H9 (cell line): Measurements from ENCODE around the gene CMTM4. TPM values are rescaled to one million over a fixed set of nuclear protein-coding genes. Genes with fewer than 3 reads are reported as not detected.

Source experiments
- DNase-seq: peaks from one replicate; pipeline ENCODE4 v3.0.0-alpha.2; 2017
- H2AFZ ChIP-seq: one replicate; pipeline ENCODE4 v1.6.1; 2013; ENCODE audit warnings: mild to moderate bottlenecking, low read length, control low read depth, moderate library complexity
- H2AK5ac ChIP-seq: 2 replicates; pipeline ENCODE4 v1.6.1; 2013; ENCODE audit warnings: low read length, control low read depth, mixed read lengths; ENCODE audit not compliant: insufficient read length
- H2BK120ac ChIP-seq: one replicate; pipeline ENCODE4 v1.6.1; 2013; ENCODE audit warnings: low read depth, mild to moderate bottlenecking, low read length, control low read depth, inconsistent platforms; ENCODE audit not compliant: poor library complexity, severe bottlenecking
- H2BK12ac ChIP-seq: 2 replicates; pipeline ENCODE4 v1.6.1; 2013; ENCODE audit warnings: low read length, control low read depth, mixed read lengths, low read depth; ENCODE audit not compliant: insufficient read length
- H2BK15ac ChIP-seq: 2 replicates; pipeline ENCODE4 v1.6.1; 2013; ENCODE audit warnings: low read depth, low read length, control low read depth
- H2BK20ac ChIP-seq: one replicate; pipeline ENCODE4 v1.6.1; 2013; ENCODE audit warnings: low read depth, mild to moderate bottlenecking, low read length, control low read depth, inconsistent platforms; ENCODE audit not compliant: poor library complexity, severe bottlenecking
- H2BK5ac ChIP-seq: 2 replicates; pipeline ENCODE4 v1.6.1; 2013; ENCODE audit warnings: low read length, control low read depth, mixed read lengths; ENCODE audit not compliant: insufficient read length
- H3K14ac ChIP-seq: 2 replicates; pipeline ENCODE4 v1.6.1; 2013; ENCODE audit warnings: low read length, control low read depth; ENCODE audit not compliant: insufficient read depth
- H3K18ac ChIP-seq: 2 replicates; pipeline ENCODE4 v1.6.1; 2013; ENCODE audit warnings: low read depth, mild to moderate bottlenecking, mixed read lengths, low read length, control low read depth; ENCODE audit not compliant: insufficient read length
- H3K23ac ChIP-seq: 2 replicates; pipeline ENCODE4 v1.6.1; 2013; ENCODE audit warnings: low read length, control low read depth, mixed read lengths, low read depth; ENCODE audit not compliant: insufficient read length
- H3K23me2 ChIP-seq: 2 replicates; pipeline ENCODE4 v1.6.1; 2013; ENCODE audit warnings: low read depth, mild to moderate bottlenecking, mixed read lengths, low read length, control low read depth; ENCODE audit not compliant: insufficient read length, poor library complexity, severe bottlenecking
- H3K27ac ChIP-seq: 2 replicates; pipeline ENCODE4 v1.5.1; 2013; ENCODE audit warnings: low read length, control low read depth, mixed read lengths, low read depth; ENCODE audit not compliant: insufficient read length
- H3K27me3 ChIP-seq: 2 replicates; pipeline ENCODE4 v1.6.1; 2013; ENCODE audit warnings: low read length, control low read depth, inconsistent platforms; ENCODE audit not compliant: insufficient read depth
- H3K4ac ChIP-seq: 2 replicates; pipeline ENCODE4 v1.6.1; 2013; ENCODE audit warnings: low read depth, mild to moderate bottlenecking, control low read depth, inconsistent platforms, low read length, moderate library complexity
- H3K4me1 ChIP-seq: 2 replicates; pipeline ENCODE4 v1.6.1; 2013; ENCODE audit warnings: low read length, control low read depth, inconsistent platforms; ENCODE audit not compliant: insufficient read depth
- H3K4me2 ChIP-seq: 2 replicates; pipeline ENCODE4 v1.6.1; 2013; ENCODE audit warnings: low read length, control low read depth, mixed read lengths; ENCODE audit not compliant: insufficient read length, insufficient read depth
- H3K56ac ChIP-seq: 2 replicates; pipeline ENCODE4 v1.6.1; 2013; ENCODE audit warnings: low read depth, mild to moderate bottlenecking, mixed read lengths, low read length, control low read depth; ENCODE audit not compliant: insufficient read length
- H3K79me1 ChIP-seq: 2 replicates; pipeline ENCODE4 v1.6.1; 2013; ENCODE audit warnings: low read depth, mild to moderate bottlenecking, moderate library complexity, low read length, control low read depth, inconsistent platforms; ENCODE audit not compliant: insufficient read depth, poor library complexity, severe bottlenecking
- H3K79me2 ChIP-seq: 2 replicates; pipeline ENCODE4 v1.6.1; 2013; ENCODE audit warnings: low read length, control low read depth, inconsistent platforms; ENCODE audit not compliant: insufficient read depth
- H3K9ac ChIP-seq: 2 replicates; pipeline ENCODE4 v1.6.1; 2013; ENCODE audit warnings: low read length, control low read depth, mixed read lengths; ENCODE audit not compliant: insufficient read length; ENCODE audit errors: extremely low read depth
- H3K9me3 ChIP-seq: one replicate; pipeline ENCODE4 v1.6.1; 2013; ENCODE audit warnings: low read depth, low read length, inconsistent platforms; ENCODE audit not compliant: control insufficient read depth
- H3T11ph ChIP-seq: one replicate; pipeline ENCODE4 v1.6.1; 2013; ENCODE audit warnings: mild to moderate bottlenecking, low read length, control low read depth, inconsistent platforms
- H4K20me1 ChIP-seq: one replicate; pipeline ENCODE4 v1.6.1; 2013; ENCODE audit not compliant: control insufficient read depth, insufficient read length, insufficient read depth
- H4K5ac ChIP-seq: 2 replicates; pipeline ENCODE4 v1.6.1; 2013; ENCODE audit warnings: low read depth, mild to moderate bottlenecking, mixed read lengths, low read length, control low read depth; ENCODE audit not compliant: insufficient read length
- H4K8ac ChIP-seq: replicated peaks from 2 replicates; pipeline ENCODE4 v1.6.1; 2013; ENCODE audit warnings: low read length, control low read depth, mixed read lengths, low read depth; ENCODE audit not compliant: insufficient read length
- H4K91ac ChIP-seq: 2 replicates; pipeline ENCODE4 v1.6.1; 2013; ENCODE audit warnings: low read depth, mild to moderate bottlenecking, moderate library complexity, mixed read lengths, low read length, control low read depth; ENCODE audit not compliant: insufficient read length
- H3K27ac Mint-ChIP-seq, 3 experiments: 2 replicates in 2 of 3; 3 replicates in 1 of 3; pipeline ENCODE4 v1.8.0; 2020 to 2021; ENCODE audit warnings: mixed read lengths in 3 of 3, mild to moderate bottlenecking in 1 of 3, moderate library complexity in 1 of 3
- H3K27me3 Mint-ChIP-seq: 2 replicates; pipeline ENCODE4 v1.8.0; 2021; ENCODE audit warnings: low read depth, mild to moderate bottlenecking, moderate library complexity, mixed read lengths
- H3K36me3 Mint-ChIP-seq, 3 experiments: 2 replicates in 2 of 3; 3 replicates in 1 of 3; pipeline ENCODE4 v1.8.0; 2020 to 2021; ENCODE audit warnings: low read depth in 3 of 3, mixed read lengths in 3 of 3; ENCODE audit not compliant: insufficient read depth in 1 of 3
- H3K4me1 Mint-ChIP-seq, 2 experiments: 2 replicates each; pipeline ENCODE4 v1.8.0; 2020; ENCODE audit warnings: mixed read lengths in 2 of 2
- H3K4me3 Mint-ChIP-seq, 2 experiments: 2 replicates in 1 of 2; 3 replicates in 1 of 2; pipeline ENCODE4 v1.8.0; 2020 to 2021; ENCODE audit warnings: mild to moderate bottlenecking in 2 of 2, mixed read lengths in 2 of 2, moderate library complexity in 1 of 2
- H3K9me3 Mint-ChIP-seq, 2 experiments: 2 replicates in 1 of 2; 3 replicates in 1 of 2; pipeline ENCODE4 v1.8.0; 2020; ENCODE audit warnings: mild to moderate bottlenecking in 2 of 2, mixed read lengths in 2 of 2, moderate library complexity in 1 of 2
- CTCF ChIP-seq: fragments of 200-600 bp; sonication (generic); conservative IDR thresholded peaks from 3 replicates; pipeline ENCODE4 v1.8.0; 2021; ENCODE audit warnings: antibody characterized with exemption, mild to moderate bottlenecking
- WGBS: extraction: QIAGEN DNeasy Blood & Tissue Kit; methylation state at CpG from one replicate; pipeline ENCODE4 v1.1.7; 2013; ENCODE audit warnings: missing lambda C conversion rate, low lambda C conversion rate, mixed read lengths; ENCODE audit not compliant: insufficient read length; ENCODE audit errors: extremely low coverage; 5-methylcytosine and 5-hydroxymethylcytosine counted together
- total RNA-seq: library from RNA; stranded (reverse); gene quantifications from 2 replicates; pipeline ENCODE4 v1.2.1, GENCODE V29; 2021

Gene CMTM4
- total RNA-seq, 1 experiment from 2014 or later = 40.5 TPM

GRCh38 chr16:66566051-66566901 is 130.3 kb downstream of the CMTM4 start, which contains the start of gene CMTM1:
Gene CMTM1 (plus strand): TSS chr16:66566439. CDS start chr16:66566514, 75 bp downstream.
- Mint-ChIP-seq H3K9me3 (no peaks in the 10 kb centered on the region), H3K4me3 (no peak within 1 kb of the TSS), H3K27me3 (no peaks in the 10 kb centered on the region; the same call in 1 of the 2 replicates), H3K27ac (no peak within 1 kb of the TSS), H3K36me3 (peaks cover 3 to 16% (median 16%) of the 10 kb centered on the region in 3 experiments; a peak in 5 of 7 replicates), H3K4me1 (no peaks in the 10 kb centered on the region)
- H2BK20ac ChIP-seq = no peak within 1 kb of the TSS
- H3K27me3 ChIP-seq = no peaks in the 10 kb centered on the region
- no peak within 1 kb of the TSS for H3T11ph ChIP-seq
- no peak within 1 kb of the TSS for H4K91ac ChIP-seq
- H3K4me1 ChIP-seq = no peaks in the 10 kb centered on the region
- H3K27ac ChIP-seq = no peak within 1 kb of the TSS
- no peak within 1 kb of the TSS for H3K4me2 ChIP-seq
- no peak within 1 kb of the TSS for H3K23ac ChIP-seq
- WGBS = no CpG with 5 or more reads among the region's 54 CpGs
- no peak within 1 kb of the TSS for H2BK120ac ChIP-seq
- no peak within 1 kb of the TSS for H2AK5ac ChIP-seq
- no peak within 1 kb of the TSS; the same call in 1 of the 2 replicates for H3K14ac ChIP-seq
- no peak within 1 kb of the TSS for H2BK12ac ChIP-seq
- no peak within 1 kb of the TSS for H3K4ac ChIP-seq
- no peaks in the 10 kb centered on the region for H4K20me1 ChIP-seq
- no peak within 1 kb of the TSS for H3K18ac ChIP-seq
- no peak within 1 kb of the TSS for H4K5ac ChIP-seq
- no peak within 1 kb of the TSS for H3K9ac ChIP-seq
- H2BK5ac ChIP-seq = no peak within 1 kb of the TSS
- no peak for TF ChIP-seq CTCF
- no peaks in the 10 kb centered on the region for H3K23me2 ChIP-seq
- no peak within 1 kb of the TSS for H2AFZ ChIP-seq
- H3K79me1 ChIP-seq = no peaks in the 10 kb centered on the region
- H3K9me3 ChIP-seq = no peaks in the 10 kb centered on the region
- no peak within 1 kb of the TSS for H2BK15ac ChIP-seq
- H3K56ac ChIP-seq = no peak within 1 kb of the TSS
- no peaks in the 10 kb centered on the region for H3K79me2 ChIP-seq
- no peak within 1 kb of the TSS for H4K8ac ChIP-seq
- peak; percentile 43 for DNase-seq

Other genes with a start within 250 kb of the CMTM4 start
- 5.2 and 6.3 TPM in 2 replicates for gene TK2, start 146.6 kb downstream of the CMTM4 start, total RNA-seq
- gene CKLF, start 144.2 kb downstream of the CMTM4 start, total RNA-seq = 23.1 and 25.9 TPM in 2 replicates
- 2.1 and 2.6 TPM in 2 replicates for gene CMTM1, start 130.3 kb downstream of the CMTM4 start, total RNA-seq
- not detected in 2 replicates for gene CMTM2, start 117.3 kb downstream of the CMTM4 start, total RNA-seq
- 39.2 and 41.0 TPM in 2 replicates for gene CMTM3, start 92.0 kb downstream of the CMTM4 start, total RNA-seq
- 94.2 and 100 TPM in 2 replicates for gene DYNC1LI2, start 54.9 kb upstream of the CMTM4 start, total RNA-seq
- not detected in 2 replicates for gene TERB1, start 104.8 kb upstream of the CMTM4 start, total RNA-seq
- gene NAE1, start 134.2 kb upstream of the CMTM4 start, total RNA-seq = 131 and 144 TPM in 2 replicates
- 0.55 and 0.81 TPM in 2 replicates for gene CA7, start 147.7 kb upstream of the CMTM4 start, total RNA-seq
- 22.0 and 23.1 TPM in 2 replicates for gene PDP2, start 183.8 kb upstream of the CMTM4 start, total RNA-seq
- gene CDH16, start 222.1 kb upstream of the CMTM4 start, total RNA-seq = not detected in 2 replicates
- gene RRAD, start 228.8 kb upstream of the CMTM4 start, total RNA-seq = 0.44 and 0.72 TPM in 2 replicates
- 83.0 and 85.7 TPM in 2 replicates for gene CIAO2B, start 237.7 kb upstream of the CMTM4 start, total RNA-seq
- gene CES2, start 238.8 kb upstream of the CMTM4 start, total RNA-seq = 25.8 and 28.2 TPM in 2 replicates